ENCODE data around the gene TMEM116.

GRCh38 chr12:111984820-111985219, 28.1 kb downstream of the TMEM116 start:
- TF ChIP-seq CTCF (optimal IDR thresholded peaks at IDR 0.05 in 1 of 3, IDR thresholded peaks at IDR 0.05 in 1 of 3, conservative IDR thresholded peaks at IDR 0.05 in 1 of 3; ENCODE audit: extremely low read depth in 1 of 3, insufficient read depth in 2 of 3, low read length in 3 of 3), result no peak
- TF ChIP-seq EZH2 (IDR thresholded peaks at IDR 0.05; ENCODE audit: low read length), result no peak
